Measurements from ENCODE around the gene ARMC10.

- TF ChIP-seq CTCF (conservative IDR thresholded peaks at IDR 0.05; ENCODE audit: low read depth, low read length) (no peak), EZH2phosphoT487 (IDR thresholded peaks at IDR 0.05; ENCODE audit: borderline replicate concordance, low read length) (no peak), EZH2 (IDR thresholded peaks at IDR 0.05; ENCODE audit: low read length, unreplicated experiment) (no peak)
Measured at GRCh38 chr7:103076764-103077163, 1.8 kb downstream of the ARMC10 start.
